ENCODE data around the gene ITIH4.

GRCh38 chr3:52866427-52866826 is 36.0 kb upstream of the ITIH4 start:
- TF ChIP-seq CTCF (conservative IDR thresholded peaks at IDR 0.05; ENCODE audit: low read depth, low read length) = no peak
- TF ChIP-seq EZH2 (IDR thresholded peaks at IDR 0.05; ENCODE audit: low read length, unreplicated experiment) = no peak

All from PC-3 (cell line).